GM19240 (cell line): ENCODE results near the gene RFX4.
"Not testable (repeated sequence)": the region's sequence is repeated elsewhere in the genome, so short reads cannot be mapped to it uniquely, and the experiment has no call there.

Source experiments
- DNase-seq: peaks from one replicate; pipeline ENCODE4 v3.0.0; 2011; ENCODE audit warnings: low spot score; ENCODE audit not compliant: insufficient read length

Gene RFX4

DNA sequence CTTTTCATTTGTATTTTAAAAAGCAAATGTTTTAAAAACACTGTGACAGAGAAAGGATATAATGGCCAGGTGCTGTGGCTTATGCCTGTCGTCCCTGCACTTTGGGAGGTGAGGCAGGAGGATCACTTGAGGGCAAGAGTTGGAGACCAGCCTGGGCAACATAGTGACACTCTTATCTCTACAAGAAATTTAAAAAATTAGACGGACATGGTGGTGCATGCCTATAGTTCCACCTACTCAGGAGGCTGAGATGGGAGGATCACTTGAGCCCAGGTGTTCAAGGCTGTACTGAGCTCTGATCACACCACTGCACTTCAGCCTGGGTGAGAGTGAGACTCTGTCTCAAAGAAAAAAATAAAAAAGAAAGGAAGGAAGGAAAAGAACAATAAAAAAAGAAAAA is 7.8 kb downstream of the RFX4 start:
- DNase-seq: no peak

DNA sequence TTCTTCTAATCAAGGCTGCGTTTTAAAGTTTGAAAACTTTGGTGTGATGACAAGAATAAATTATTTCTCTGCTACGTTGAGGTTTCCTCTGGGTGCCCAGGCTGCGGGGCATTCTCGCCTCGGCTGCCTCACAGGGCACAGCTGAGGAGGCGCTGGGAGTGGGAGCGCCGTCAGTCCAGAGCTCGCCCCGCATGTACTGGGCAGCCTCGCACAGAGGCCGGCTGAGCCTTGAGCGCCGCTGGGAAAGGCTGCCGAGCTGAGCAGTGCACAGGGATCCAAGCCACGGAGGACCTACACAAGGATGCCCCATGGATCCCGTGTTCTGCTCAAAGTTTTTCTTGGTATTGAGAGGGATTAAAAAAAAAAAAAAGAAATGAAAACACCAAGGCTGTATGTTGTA is 11.6 kb downstream of the RFX4 start:
- no peak for DNase-seq

DNA sequence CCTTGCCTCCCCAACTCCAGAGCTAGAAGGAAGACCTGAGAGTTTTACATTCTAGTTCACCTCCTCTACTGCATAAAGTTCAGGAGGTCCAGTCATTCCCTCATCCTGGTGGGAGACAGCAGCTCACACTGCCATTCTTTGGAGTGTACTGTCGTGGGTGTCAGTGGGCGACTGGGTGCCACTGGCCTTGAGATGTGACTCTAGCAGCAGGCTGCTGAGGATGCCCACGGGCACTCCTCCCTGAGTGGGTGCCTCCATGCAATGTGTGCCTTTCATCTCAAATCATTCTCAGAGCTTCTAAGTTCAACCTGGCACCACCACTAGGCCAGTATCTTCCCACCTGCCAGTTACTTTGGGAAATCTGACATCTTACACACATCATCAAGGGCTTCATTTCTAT is 12.5 kb downstream of the RFX4 start:
- DNase-seq: no peak

DNA sequence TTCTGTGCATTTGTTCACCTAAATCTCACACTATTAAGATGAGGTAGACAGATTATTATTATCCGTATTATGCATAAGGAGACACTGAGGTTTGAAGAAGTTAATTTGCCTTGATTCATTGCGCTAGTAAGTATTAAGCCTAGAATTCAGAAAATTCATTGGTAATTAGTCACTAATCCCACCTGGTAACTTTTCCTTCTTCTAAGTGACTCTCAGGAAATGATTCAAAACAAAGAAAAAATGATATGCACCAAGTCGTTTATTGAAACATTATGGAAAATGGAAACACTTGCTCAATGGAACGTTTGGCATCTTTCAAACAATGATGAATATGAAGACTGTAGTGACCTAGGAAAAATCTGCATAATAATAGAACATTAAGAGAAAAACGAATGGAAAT is 15.2 kb downstream of the RFX4 start:
- DNase-seq: no peak

DNA sequence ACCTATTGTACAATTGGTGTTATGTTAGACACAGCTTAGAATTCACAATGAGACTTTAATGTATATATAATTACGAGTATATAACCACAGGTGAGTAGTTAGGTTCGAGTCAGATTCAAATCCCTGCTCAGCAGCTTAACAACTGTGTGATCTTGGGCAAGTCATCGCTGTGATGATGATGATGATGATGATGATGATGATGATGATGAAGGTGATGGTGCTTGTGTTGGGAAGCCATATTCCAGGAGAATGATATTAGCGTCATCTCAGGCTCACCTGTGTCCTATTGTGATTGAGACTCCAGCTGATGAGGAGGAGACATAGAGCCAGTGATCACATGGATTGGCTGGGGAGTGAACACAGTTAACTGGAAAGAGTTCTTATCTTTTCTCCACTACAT is 16.5 kb downstream of the RFX4 start:
- DNase-seq: no peak

DNA sequence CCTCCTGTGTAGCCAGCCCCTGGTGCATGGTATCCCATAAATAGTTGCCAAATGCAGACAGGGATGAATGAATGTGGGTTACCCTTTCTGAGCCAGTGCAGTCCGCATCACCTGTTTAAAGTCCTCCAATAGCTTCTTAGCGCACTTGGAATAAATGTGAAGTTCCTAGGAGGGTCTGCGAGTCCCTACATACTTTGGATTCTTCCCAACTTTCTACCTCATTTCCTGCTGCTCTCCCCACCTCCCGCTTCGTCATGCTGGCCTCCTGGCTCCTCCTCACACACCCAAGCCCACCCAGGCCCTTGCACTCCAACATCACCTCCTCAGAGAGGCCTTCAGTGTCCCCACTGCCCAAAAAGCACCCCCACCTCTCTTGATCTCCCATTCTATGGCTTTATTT is 17.7 kb downstream of the RFX4 start:
- DNase-seq: no peak

DNA sequence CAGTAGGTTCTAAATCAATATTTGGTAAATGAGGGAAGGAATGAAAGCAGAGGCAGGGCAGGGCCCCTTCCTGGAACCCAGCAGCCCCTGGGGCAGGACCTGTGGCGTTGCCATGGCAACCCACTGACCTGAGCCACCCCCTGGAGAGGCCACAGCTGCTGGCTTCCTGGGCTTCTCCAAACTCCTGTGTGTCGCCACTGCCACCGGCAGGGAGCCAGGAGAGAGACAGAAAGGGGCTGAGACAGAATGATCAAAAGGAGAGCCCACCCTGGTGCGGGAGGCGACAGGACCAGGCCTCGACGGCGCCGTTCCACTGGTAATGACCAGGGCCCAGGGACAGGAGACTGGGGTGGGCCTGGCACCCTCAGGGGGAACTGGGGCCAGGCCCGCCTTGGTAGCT is 18.2 kb downstream of the RFX4 start:
- no peak for DNase-seq

DNA sequence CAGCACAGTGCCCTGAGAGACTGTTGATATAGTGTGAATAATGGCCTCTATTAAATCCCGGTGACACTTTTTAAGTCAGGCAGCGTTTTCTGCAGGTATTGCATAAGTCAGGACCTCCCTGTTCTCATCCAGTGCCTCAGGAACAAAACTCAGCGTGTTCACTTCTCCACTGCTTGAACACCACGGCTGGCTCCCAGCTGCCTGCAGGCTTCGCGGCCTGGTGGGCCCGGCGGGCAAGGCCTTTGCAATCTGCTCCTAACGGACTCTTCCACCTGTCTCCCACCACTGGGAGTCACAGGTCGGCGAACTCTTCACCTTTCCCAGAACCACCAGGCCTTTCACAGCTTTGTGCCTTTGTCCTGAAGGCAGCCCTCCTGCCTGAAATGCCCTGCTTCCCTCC is 18.7 kb downstream of the RFX4 start:
- no peak for DNase-seq

DNA sequence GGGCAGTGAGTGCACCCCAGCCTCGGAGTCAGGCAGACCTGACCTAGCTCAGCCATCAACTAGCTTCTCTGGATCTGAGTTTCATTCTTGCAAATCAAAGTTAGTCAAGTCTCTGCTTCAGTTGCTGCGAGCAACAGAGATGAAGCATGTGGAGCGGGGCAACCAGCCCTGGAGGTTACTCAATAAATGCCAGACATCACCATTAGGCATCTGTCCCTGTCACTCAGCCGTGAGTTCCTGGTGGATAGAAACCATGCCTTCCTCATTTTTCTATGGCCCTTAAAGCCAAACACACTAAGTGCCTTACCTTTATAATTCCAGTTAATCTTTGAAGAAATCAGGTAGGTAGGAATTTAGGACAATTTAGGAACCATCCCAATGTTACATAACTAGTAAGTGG is 19.3 kb downstream of the RFX4 start:
- no peak for DNase-seq

DNA sequence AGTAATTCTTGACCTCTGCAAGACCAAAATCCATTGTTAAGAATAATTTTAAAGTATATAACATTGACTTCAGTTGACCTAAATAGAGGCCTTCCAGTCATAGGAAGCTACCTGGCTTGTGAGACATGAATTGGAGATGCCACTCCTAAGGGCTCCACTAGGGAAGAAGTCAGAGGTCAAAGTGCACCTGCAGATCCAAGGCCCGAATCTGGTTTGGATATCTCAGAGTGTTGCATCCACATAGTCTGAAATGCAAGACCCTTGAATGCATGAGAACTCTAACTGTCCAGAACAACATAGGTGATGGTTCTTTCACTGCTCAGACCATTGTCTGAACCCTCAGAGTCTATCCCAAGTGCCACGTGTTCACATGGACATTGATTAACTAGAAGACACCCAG is 22.4 kb downstream of the RFX4 start:
- no peak for DNase-seq

DNA sequence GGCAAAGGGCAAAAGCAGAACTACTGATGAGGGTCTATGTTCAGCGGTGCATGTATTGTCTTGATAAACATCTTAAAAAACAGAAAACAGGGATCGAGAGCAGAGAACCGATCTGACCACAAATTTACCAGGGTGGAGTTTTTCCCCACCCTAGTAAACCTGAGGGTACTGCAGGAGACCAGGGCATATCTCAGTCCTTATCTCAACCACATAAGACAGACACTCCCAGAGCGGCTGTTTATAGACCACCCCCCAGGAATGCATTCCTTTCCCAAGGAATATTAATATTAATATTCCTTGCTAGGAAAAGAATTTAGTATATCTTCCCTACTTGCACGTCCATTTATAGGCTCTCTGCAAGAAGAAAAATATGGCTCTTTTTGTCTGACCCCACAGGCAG is 37.8 kb downstream of the RFX4 start:
- DNase-seq: not testable (repeated sequence)

DNA sequence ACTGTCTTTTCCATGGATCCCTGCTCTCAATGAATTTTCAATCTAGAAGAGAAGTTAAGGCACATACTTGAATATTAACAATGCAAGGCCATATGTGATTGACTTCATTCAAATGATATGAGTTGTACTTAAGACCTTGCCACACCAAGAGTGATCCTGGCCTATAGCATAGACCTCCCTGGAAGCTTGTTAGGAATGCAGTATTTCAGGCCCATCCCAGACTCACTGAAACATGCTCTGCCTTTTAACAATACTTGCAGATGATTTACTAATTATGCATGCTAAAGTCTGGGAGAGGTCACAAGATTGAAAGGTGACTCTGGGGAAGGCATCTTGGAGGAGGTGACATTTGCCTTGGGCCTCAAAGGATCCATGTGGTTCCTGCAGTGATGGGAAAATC is 43.2 kb downstream of the RFX4 start:
- DNase-seq: no peak

DNA sequence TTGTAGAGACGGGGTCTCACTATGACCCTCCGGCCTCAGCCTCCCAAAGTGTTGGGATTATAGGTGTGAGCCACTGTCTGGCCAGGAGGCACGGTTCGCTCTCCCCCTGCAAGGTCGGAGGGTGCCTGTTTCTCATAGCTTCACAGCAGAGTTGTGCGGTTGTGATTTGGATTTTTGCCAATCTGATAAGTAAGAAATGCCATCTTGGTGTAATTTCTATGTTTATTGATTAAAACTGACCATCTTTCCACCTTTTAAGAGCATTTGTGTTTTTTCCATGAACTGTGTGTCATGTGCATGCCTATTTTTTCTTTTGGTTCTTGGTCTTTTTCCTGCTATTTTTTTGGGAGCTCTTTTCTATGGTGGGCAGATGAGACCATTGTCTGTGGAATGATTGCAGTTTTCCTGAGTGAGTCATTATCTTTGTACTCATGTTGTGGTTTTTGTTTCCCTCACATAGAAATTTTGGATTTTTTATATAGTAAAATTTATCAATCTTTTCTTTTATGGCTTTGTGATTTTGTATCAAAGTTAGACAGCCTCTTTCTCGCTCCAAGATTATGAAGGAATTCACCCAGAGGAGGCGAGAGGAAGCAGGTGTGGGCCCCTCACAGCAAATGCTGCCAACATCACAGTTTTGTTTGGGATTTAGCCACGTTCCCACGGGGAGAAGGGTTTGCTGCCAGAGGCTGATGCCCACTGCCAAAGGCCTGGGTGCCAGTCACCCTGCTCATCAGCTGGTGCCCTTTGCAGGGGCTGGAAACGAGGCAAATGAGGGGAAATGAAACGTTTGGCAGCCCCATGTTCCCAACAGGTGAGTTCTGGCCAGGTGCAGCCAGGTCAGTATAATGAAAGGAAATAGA is 47.2 kb downstream of the RFX4 start:
- DNase-seq: no peak

DNA sequence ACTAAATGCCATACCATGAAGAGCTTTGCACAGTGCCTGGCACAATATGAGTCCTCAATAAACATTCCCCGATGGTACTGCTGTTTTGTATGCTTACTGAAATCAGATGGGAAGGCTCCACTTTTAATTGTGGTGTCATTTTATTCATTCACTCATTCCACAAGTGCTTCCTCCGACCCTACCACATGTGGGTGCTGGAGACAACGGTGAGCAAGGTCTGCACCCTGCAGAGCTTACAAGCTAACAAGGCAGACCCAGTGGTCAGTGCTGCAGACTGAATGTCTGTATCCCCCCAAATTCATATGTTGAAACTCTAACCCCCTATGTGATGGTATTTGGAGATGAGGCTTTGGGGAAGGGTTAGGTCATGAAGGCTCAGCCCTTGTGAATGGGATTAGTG is 48.3 kb downstream of the RFX4 start:
- no peak for DNase-seq

DNA sequence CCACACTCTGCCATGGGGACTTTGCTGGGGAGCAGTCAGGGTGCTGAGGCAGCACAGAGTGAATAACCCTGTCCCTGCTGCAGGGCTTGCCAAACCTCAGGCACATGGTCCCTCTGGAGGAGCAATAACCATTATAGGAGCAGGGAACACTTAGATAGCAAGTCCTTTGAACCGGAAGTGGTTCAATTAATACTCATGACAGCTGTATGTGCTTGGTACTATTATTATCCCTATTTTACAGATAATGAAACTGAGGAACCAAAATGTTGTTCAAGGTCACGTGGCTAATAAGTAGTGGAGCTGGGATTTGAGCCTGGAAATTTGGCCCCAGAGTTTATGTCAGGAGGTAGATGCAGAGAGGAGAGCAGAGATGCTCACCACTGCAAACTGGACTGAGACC is 49.0 kb downstream of the RFX4 start:
- no peak for DNase-seq

DNA sequence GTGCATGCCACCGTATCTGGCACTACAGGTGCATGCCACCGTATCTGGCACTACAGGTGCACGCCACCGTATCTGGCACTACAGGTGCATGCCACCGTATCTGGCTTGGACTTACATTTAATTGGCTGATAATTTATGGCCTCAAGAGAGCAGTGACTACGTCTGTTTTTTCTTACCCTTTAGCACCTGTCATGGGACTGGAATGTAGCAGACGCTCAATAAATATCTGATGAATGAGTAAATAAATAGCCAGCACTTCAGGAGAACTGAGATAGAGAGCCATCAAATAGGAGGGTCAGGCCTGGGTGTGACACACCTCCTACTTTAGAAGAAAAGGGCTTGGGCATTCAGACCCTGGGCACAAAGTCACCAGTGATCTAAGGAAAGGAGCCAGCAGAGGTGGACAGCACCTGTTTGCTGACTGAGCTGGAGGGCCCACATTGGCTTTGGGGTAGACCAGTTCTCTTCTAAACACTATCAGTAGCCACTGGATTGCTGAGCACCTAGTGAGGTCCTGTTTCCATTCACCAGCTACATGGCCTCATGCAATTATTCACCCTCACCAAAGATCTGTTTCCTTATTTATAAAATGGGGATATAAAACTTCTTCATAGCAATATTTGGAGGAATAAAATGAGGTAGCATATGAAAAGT is 50.1 kb downstream of the RFX4 start:
- no peak for DNase-seq

DNA sequence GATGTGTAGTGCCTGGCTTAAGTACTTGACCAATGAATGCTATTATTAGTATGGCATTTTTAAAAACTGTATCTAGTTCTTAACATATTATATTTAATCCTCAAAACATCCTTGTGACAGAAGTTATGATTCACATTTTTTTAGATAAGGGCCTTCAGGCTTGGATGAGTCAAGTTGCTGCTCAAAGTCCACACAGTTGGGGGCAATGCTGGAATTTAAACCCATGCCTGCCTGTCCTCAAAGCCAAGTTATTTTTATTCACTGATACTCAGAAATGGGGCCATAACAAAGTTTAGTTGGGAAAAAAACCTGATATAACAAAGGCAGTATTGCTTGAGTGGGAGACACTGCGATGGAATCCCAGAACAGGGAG is 50.6 kb downstream of the RFX4 start:
- DNase-seq: no peak

DNA sequence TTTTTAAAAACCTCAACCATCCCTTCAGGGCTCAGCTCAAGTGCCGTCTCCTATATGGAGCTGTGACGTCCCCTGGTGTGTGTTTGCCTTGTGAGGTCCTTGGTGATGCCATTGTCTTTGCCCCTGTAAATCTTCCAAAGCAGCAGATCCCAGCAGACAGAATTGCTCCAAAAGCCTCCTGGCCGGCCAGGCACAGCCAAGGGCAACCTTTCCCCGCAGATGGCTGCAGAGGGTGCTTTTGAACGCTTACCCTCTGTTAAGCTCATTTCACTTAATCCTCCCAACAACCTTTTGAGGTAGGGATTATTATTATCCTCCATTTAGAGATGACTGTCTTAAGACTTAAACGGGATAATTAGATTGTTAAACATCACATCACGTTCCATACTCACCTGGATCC is 51.4 kb downstream of the RFX4 start:
- no peak for DNase-seq

DNA sequence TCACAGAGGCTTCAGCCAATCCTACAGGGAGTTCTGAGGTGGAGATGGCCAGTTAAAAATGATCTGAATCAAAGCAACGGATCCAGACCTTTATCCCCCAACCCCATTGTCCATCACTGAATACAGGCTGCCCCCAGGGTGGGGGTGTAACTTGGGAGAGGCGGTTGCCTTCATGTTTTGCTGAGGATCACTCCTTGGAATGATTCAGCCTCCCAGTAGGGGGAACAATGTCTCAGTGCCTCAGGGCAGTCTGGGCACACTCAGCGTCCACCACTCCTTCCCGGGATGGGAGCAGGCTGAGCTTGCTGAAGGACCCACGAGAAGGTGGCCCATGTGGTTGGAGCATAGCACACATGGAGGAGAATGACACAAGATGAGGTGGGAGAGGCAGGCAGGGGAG is 60.2 kb downstream of the RFX4 start:
- DNase-seq: no peak

DNA sequence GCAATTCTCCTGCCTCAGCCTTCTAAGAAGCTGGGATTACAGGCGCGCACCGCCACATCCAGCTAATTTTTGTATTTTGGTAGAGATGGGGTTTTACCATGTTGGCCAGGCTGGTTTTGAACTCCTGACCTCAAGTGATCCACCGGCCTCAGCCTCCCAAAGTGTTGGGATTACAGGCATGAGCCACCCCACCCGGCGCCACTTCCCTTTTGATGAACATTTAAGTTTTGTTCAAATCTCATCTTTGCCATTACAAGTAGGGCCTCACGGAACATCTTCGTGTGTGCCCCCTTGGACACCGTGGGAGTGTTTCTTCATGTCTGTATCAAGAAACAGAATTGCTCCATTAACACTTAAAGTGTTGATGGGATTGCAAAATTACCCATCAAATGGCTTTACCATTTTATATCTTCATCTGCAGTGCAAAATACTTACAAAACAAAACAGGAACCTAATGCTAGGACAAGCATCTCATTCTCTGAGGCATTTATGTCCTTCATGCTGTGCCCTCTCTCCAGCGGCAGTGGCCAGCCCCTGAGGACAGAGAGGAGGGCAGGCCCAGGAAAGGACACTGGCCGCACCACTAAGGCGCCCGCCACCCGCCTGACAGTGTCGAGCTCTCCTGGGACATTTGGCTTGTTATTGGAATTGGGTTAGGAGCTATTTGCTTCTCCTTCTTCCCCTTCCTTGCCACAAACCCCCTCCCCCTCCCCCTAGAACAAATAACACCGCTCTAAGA is 61.7 kb downstream of the RFX4 start:
- DNase-seq: no peak

DNA sequence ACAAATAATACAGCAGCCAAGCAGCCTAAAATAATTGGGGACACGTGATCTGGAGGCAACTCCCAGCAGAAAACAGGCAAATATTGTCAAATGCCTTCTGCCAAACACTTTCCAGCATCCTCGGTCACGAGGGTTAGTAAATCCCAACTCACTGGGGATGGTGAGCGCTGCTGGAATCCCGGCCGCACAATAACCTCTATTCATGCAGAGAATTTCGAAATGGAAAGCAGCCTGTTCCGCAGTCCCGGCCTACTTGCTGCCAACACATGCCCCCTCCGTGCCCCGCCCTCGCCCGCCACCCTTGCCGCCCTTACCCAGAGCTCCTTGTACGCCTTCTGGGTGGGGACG is 62.2 kb downstream of the RFX4 start:
- DNase-seq: no peak

DNA sequence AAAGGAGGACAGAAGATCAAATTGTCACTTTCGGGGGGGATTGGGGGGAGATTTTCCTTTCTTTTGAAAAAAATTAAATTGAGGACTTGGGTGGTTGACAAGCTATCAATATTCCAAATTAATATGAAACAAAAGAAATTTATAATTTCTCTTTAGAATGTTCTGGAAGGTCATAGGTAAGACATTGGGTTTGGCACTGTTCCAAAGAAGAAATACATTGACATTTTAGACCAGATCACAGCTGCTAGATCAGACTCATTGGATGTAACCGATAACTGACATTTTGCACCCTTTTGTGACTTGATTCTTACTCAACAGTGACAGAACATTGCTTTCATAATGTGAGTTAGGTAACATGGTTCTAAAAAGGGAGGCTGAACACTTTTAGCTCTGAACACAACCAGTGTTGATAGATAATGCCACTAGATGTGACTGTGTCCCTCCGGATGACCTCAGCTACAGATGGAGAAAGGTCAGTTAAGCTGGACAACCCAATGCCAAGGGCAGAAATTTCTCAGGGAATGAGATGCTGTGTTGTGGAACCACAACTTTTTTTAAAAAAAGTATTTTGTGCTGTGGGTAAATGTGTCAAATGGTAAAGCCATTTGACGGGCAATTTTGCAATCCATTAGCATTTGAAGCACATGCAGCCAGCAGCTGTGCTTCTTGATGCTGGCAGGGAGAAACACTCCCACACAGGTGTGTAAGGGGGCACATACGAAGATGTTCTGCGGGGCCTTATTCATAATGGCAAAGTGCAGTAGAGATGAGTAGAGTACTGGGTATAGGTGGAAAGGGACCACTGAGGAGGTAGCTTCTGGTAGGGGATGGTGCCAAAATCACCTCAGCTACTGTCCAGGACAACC is 62.9 kb downstream of the RFX4 start:
- no peak for DNase-seq
